Measurements from ENCODE around the gene LAMC2.
"Not testable (repeated sequence)": the region's sequence is repeated elsewhere in the genome, so short reads cannot be mapped to it uniquely, and the experiment has no call there.

Gene LAMC2

GRCh38 chr1:183270541-183271141, 84.6 kb downstream of the LAMC2 start:
- DNase-seq: no peak

GRCh38 chr1:183272390-183272848, 86.4 kb downstream of the LAMC2 start:
- no peak for DNase-seq

GRCh38 chr1:183273300-183273699, 87.2 kb downstream of the LAMC2 start:
- DNase-seq: no peak

GRCh38 chr1:183273984-183274383, 87.9 kb downstream of the LAMC2 start:
- DNase-seq: not testable (repeated sequence)

GRCh38 chr1:183274836-183275235, 88.8 kb downstream of the LAMC2 start:
- no peak for DNase-seq

- DNase-seq: no peak
These were observed 89.3 kb downstream of the LAMC2 start for GRCh38 chr1:183275322-183275721.

- no peak for DNase-seq
These were observed 90.5 kb downstream of the LAMC2 start for GRCh38 chr1:183276386-183277080.

- DNase-seq: no peak
These were observed 92.0 kb downstream of the LAMC2 start for GRCh38 chr1:183277821-183278738.

- DNase-seq: no peak
These were observed 92.9 kb downstream of the LAMC2 start for GRCh38 chr1:183278739-183279591.

- DNase-seq: peak; percentile 39
These were observed 93.8 kb downstream of the LAMC2 start for GRCh38 chr1:183279835-183280234.

GRCh38 chr1:183281039-183281438, 95.0 kb downstream of the LAMC2 start:
- DNase-seq: no peak

GRCh38 chr1:183281553-183282091, 95.6 kb downstream of the LAMC2 start:
- peak; percentile 54 for DNase-seq

- no peak for DNase-seq
These were observed 96.2 kb downstream of the LAMC2 start for GRCh38 chr1:183282101-183282855.

- DNase-seq: no peak
These were observed 97.2 kb downstream of the LAMC2 start for GRCh38 chr1:183283286-183283685.

GRCh38 chr1:183284086-183284485, 98.0 kb downstream of the LAMC2 start:
- DNase-seq: no peak

GRCh38 chr1:183285256-183285655, 99.2 kb downstream of the LAMC2 start:
- DNase-seq: no peak

- no peak for DNase-seq
These were observed 99.7 kb downstream of the LAMC2 start for GRCh38 chr1:183285746-183286145.

GRCh38 chr1:183287191-183287675, 101.2 kb downstream of the LAMC2 start:
- no peak for DNase-seq

- DNase-seq: no peak
These were observed 102.5 kb downstream of the LAMC2 start for GRCh38 chr1:183288583-183288982.

GRCh38 chr1:183289051-183289496, 103.0 kb downstream of the LAMC2 start:
- no peak for DNase-seq

GRCh38 chr1:183290628-183291027, 104.6 kb downstream of the LAMC2 start:
- no peak for DNase-seq
